ENCODE results near the gene DLX5.

DNA sequence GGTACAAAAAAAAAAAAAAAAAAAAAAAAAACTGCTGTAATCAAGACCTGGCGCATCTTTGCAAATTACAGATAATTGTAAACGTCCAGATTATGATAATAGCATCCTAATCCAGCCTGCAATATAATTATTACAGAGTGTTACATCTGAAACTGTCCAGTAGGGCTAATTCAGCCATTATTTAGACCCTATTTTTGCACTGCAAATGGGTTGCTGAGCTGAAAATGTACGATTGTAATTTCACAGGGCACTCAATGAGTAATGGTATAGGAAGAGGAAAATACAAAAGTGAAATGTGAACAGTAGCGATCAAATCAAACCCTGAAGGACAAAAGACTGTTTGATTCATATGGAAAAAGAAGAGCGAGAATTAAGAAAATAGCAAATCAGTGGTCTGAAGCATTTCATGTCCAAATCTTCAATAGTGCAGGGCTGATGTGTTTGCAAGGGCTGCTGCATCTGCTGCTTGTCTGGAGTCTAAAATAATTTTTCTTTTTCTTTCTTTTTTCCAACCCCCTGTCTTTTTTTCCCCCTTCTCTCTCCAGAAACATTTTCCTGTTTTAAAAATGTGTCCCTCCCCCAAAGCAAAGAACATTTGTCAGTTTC is 10.4 kb downstream of the DLX5 start:
- TF ChIP-seq JUN (IDR thresholded peaks at IDR 0.05; ENCODE audit: borderline replicate concordance, low read depth, low read length) = no peak
- TF ChIP-seq JUN (CRISPR knock-in tag; IDR thresholded peaks at IDR 0.05; ENCODE audit: borderline replicate concordance) = no peak
- no peak for TF ChIP-seq HDGF (IDR thresholded peaks at IDR 0.05)
- no peak for TF ChIP-seq GABPA (tag; conservative IDR thresholded peaks at IDR 0.05; ENCODE audit: low read depth)
- TF ChIP-seq POLR2A (conservative IDR thresholded peaks at IDR 0.05) = no peak
- no peak for TF ChIP-seq ELF4 (CRISPR knock-in tag; IDR thresholded peaks at IDR 0.05)
- TF ChIP-seq CBFB (CRISPR knock-in tag; IDR thresholded peaks at IDR 0.05) = no peak
- no peak for TF ChIP-seq PTRF (tag; IDR thresholded peaks at IDR 0.05)
- TF ChIP-seq ARID2 (IDR thresholded peaks at IDR 0.05) = no peak

Measured in K562 (cell line).